Endothelial cell (in vitro differentiated cells): Measurements from ENCODE around the gene ACSF3. TPM values are rescaled to one million over a fixed set of nuclear protein-coding genes. Genes with fewer than 3 reads are reported as not detected.

Source experiments
- DNase-seq: peaks from one replicate; pipeline ENCODE4 v3.0.0; 2021; ENCODE audit warnings: low spot score
- H3K27ac Mint-ChIP-seq: one replicate; pipeline ENCODE4 v1.8.0; 2021; ENCODE audit warnings: mixed read lengths, inconsistent platforms; ENCODE audit not compliant: unreplicated experiment
- H3K27me3 Mint-ChIP-seq: one replicate; pipeline ENCODE4 v1.8.0; 2021; ENCODE audit warnings: mild to moderate bottlenecking, moderate library complexity, mixed read lengths, inconsistent platforms; ENCODE audit not compliant: unreplicated experiment
- H3K36me3 Mint-ChIP-seq: one replicate; pipeline ENCODE4 v1.8.0; 2021; ENCODE audit warnings: mild to moderate bottlenecking, low read depth, mixed read lengths, inconsistent platforms; ENCODE audit not compliant: unreplicated experiment
- H3K4me1 Mint-ChIP-seq: one replicate; pipeline ENCODE4 v1.8.0; 2021; ENCODE audit warnings: mild to moderate bottlenecking, mixed read lengths, inconsistent platforms; ENCODE audit not compliant: unreplicated experiment
- H3K4me3 Mint-ChIP-seq: one replicate; pipeline ENCODE4 v1.8.0; 2021; ENCODE audit warnings: mild to moderate bottlenecking, mixed read lengths, inconsistent platforms; ENCODE audit not compliant: unreplicated experiment
- H3K9me3 Mint-ChIP-seq: one replicate; pipeline ENCODE4 v1.8.0; 2021; ENCODE audit warnings: mixed read lengths, inconsistent platforms; ENCODE audit not compliant: unreplicated experiment
- long read RNA-seq: library from polyadenylated mRNA; unstranded; transcript quantifications from one replicate; pipeline ENCODE4 v2.0.0, GENCODE V29; 2020; ENCODE audit not compliant: unreplicated experiment
- total RNA-seq: library from RNA; stranded (reverse); fragmentation: NEBNext Ultra II Directional; extraction: Animal tissue kit (Norgen Biotek cat#: 25700); gene quantifications from one replicate; pipeline ENCODE4 v1.2.1, GENCODE V29; 2021; ENCODE audit not compliant: unreplicated experiment
- TF ChIP-seq, protein P1 (sequence below): fragments of 200-600 bp; sonication (generic); IDR thresholded peaks from one replicate; pipeline ENCODE4 v1.5.0; 2021; ENCODE audit warnings: antibody characterized with exemption; ENCODE audit not compliant: unreplicated experiment

ACSF3 gene
- total RNA-seq = 28.2 TPM
- long read RNA-seq, transcript ACSF3-218 (11 exons, 3,751 nt) = major isoform, 8 of 14 reads
- long read RNA-seq, partial matches to known transcripts = 1 of 14 reads
- long read RNA-seq, other reads (novel, unspliced or antisense) = 3 of 14 reads

DNA sequence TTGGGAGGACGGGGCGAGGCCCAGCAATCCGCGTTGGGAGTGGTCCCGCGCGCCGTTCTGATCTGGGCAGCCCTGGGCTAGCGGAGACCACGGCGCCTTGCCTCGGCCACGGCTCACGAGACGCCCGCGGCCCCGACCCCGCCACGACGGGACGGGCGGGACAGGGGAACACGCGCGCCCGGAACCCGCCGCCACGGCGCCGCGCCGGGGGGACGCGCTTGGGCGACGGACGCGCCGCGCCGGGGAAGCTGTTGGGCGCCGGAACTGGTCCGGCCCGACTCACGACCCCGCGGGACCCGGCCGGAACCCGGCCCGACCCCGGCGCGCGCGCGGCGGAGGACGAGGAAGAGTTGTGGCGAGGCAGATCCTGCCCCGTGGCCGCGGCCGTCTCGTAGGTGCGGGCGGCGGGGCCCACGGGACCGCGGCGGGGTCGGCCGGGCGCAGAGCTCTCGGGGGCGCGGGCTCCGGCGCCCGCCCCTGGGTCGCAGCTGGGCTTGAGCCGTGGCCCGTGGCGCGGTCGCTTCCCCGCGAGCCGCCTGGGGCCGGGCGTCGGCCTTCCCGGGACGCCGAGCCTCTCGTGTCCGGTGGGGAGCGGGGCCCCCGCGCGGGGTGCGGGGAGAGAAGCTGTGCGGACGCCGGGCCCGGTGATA is at the start of gene ACSF3:
TSS of gene ACSF3 (plus strand) at position 251 of the 650 bp plus-strand sequence. CDS start 6,830 bp downstream, outside the sequence.
- Mint-ChIP-seq H3K9me3 (no peaks in the 10 kb centered on the region), H3K4me3 (peak within 1 kb of the TSS; percentile 95), H3K36me3 (peaks cover 3% of the 10 kb centered on the region), H3K27me3 (peaks cover 14% of the 10 kb centered on the region), H3K4me1 (peaks cover 11% of the 10 kb centered on the region), H3K27ac (peak within 1 kb of the TSS; percentile 36)
- DNase-seq = peak; percentile 49
- TF ChIP-seq, protein P1, sequence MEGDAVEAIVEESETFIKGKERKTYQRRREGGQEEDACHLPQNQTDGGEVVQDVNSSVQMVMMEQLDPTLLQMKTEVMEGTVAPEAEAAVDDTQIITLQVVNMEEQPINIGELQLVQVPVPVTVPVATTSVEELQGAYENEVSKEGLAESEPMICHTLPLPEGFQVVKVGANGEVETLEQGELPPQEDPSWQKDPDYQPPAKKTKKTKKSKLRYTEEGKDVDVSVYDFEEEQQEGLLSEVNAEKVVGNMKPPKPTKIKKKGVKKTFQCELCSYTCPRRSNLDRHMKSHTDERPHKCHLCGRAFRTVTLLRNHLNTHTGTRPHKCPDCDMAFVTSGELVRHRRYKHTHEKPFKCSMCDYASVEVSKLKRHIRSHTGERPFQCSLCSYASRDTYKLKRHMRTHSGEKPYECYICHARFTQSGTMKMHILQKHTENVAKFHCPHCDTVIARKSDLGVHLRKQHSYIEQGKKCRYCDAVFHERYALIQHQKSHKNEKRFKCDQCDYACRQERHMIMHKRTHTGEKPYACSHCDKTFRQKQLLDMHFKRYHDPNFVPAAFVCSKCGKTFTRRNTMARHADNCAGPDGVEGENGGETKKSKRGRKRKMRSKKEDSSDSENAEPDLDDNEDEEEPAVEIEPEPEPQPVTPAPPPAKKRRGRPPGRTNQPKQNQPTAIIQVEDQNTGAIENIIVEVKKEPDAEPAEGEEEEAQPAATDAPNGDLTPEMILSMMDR = no peak

DNA sequence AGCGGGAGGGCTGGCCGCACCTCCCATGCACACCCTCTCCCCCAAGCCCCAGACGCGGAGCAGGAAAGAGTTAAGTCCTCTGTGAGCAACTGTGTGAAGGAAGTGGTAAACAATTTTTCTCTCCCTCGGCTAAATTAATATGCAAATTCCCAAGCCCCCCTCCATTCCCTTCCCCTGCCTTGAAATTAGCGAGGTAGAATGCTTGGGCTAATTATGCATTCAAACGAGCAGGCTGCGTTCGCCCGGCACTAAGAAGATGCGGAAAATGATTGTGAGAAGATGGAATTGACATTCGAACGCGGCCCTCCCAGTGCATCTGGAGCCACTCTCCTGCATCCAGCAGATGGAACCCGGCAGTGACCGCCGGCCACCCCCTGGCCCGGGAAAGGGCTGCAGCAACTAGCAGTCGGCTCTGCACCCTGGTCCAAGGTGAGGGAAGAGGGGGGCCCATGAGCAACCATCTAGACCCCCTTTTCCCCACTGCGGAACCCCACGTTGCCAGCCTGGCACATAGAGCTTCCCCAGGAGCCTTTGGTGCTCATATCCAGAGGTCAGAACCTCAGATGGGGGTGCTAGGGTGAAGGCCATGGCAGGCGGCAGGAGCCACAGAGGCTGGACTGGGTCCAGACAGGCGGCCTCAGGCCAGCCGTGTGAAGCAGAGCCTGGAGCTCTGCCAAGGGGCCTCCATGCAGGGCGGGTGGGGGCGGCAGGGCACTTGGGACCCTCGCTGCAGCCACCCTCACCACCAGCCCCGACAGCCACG is 49.1 kb upstream of the ACSF3 start:
- no peak for DNase-seq
- Mint-ChIP-seq H3K9me3 (no peaks in the 10 kb centered on the region), H3K27ac (no peak overlapping the region), H3K27me3 (peaks cover 9% of the 10 kb centered on the region), H3K4me1 (no peaks in the 10 kb centered on the region), H3K4me3 (no peak overlapping the region), H3K36me3 (no peaks in the 10 kb centered on the region)
- TF ChIP-seq, protein P1 = no peak

DNA sequence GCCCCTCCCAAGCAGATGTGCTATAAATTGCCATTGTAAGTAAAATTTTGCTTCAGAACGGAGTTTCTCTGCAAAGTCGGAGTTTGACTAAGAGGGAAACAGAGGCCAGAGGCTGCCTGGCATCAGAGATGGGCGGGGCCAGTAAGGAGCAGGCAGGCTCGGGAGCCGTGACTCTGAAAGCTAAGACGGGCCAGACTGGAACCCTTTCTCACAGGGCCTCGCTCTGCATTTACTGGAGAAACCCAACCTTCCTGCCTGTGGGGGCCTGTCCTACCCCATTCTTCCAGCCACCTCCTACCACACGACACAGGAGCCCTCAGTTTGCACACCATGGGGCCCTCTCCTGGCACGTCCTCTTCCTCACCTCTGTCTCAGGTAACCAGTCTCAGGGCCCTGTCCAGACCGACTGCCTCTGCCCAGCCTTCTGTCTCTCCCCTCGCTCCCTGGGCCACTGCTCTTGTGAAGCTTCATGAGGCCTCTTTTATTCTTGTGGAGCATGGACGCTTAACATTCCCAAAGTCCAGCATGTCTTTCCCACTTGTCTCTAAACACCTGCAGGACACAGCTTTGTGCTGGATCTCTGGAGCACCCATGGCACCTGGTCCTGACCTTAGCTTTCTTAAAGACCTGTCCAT is 48.4 kb upstream of the ACSF3 start:
- no peaks in the 10 kb centered on the region for H3K36me3 Mint-ChIP-seq
- no peak overlapping the region for H3K4me3 Mint-ChIP-seq
- TF ChIP-seq, protein P1 = no peak
- H3K27ac Mint-ChIP-seq = no peak overlapping the region
- peaks cover 9% of the 10 kb centered on the region for H3K27me3 Mint-ChIP-seq
- H3K4me1 Mint-ChIP-seq = no peaks in the 10 kb centered on the region
- no peak for DNase-seq
- no peaks in the 10 kb centered on the region for H3K9me3 Mint-ChIP-seq

DNA sequence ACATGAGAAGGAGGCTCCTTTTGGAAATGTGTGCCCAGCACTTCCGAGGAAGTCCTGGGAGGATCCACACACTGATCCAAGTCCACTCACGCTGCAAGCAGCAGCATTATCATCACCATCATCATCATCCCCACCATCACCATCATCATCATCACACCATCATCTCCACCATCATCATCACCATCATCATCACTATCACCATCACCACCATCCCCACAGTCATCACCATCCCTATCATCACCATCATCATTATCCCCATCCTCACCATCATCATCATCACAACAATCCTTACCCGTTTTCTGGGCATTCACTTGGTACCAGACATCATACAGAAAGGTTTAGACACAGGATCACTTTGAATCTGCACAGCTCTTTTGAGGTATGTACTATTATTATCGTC is 47.8 kb upstream of the ACSF3 start:
- H3K27ac Mint-ChIP-seq = no peak overlapping the region
- peak overlapping the region; percentile 1 for H3K4me3 Mint-ChIP-seq
- H3K36me3 Mint-ChIP-seq = no peaks in the 10 kb centered on the region
- no peaks in the 10 kb centered on the region for H3K4me1 Mint-ChIP-seq
- H3K9me3 Mint-ChIP-seq = no peaks in the 10 kb centered on the region
- H3K27me3 Mint-ChIP-seq = peaks cover 9% of the 10 kb centered on the region
- DNase-seq = no peak
- TF ChIP-seq, protein P1 = no peak
